Activated T-cell treated with anti-CD3 and anti-CD28 coated beads, Interleukin-2, amount 50 U/mL, for 1 hour (primary cell): ENCODE measurements around the gene KLHL5.

ENCODE experiments used
- DNase-seq: peaks from one replicate; pipeline ENCODE4 v3.0.0-alpha.2; 2020

KLHL5 gene

GRCh38 chr4:39044364-39044955 is 17.6 kb upstream of the KLHL5 start:
- peak; percentile 95 for DNase-seq

GRCh38 chr4:39044956-39045826 is 16.8 kb upstream of the KLHL5 start:
- DNase-seq: no peak

GRCh38 chr4:39045827-39046221 is 16.2 kb upstream of the KLHL5 start:
- DNase-seq: no peak

GRCh38 chr4:39046249-39046648 is 15.8 kb upstream of the KLHL5 start:
- no peak for DNase-seq

- DNase-seq: no peak
Observed at GRCh38 chr4:39047681-39048080, 14.4 kb upstream of the KLHL5 start.

- DNase-seq: no peak
Observed at GRCh38 chr4:39048311-39048710, 13.7 kb upstream of the KLHL5 start.

GRCh38 chr4:39050590-39050989 is 11.4 kb upstream of the KLHL5 start:
- no peak for DNase-seq

- no peak for DNase-seq
Observed at GRCh38 chr4:39051492-39051891, 10.5 kb upstream of the KLHL5 start.

GRCh38 chr4:39053983-39054382 is 8.0 kb upstream of the KLHL5 start:
- no peak for DNase-seq

- no peak for DNase-seq
Observed at GRCh38 chr4:39054497-39054896, 7.5 kb upstream of the KLHL5 start.

- DNase-seq: no peak
Observed at GRCh38 chr4:39056023-39056422, 6.0 kb upstream of the KLHL5 start.

GRCh38 chr4:39061457-39061856 is 575 bp upstream of the KLHL5 start:
- no peak for DNase-seq

GRCh38 chr4:39062770-39063097 is 702 bp downstream of the KLHL5 start:
- no peak for DNase-seq

GRCh38 chr4:39063430-39063829 is 1.4 kb downstream of the KLHL5 start:
- no peak for DNase-seq

- DNase-seq: no peak
Observed at GRCh38 chr4:39066371-39066770, 4.3 kb downstream of the KLHL5 start.

GRCh38 chr4:39067031-39067430 is 5.0 kb downstream of the KLHL5 start:
- no peak for DNase-seq

- DNase-seq: no peak
Observed at GRCh38 chr4:39067451-39067850, 5.4 kb downstream of the KLHL5 start.

GRCh38 chr4:39068907-39069306 is 6.9 kb downstream of the KLHL5 start:
- DNase-seq: no peak

GRCh38 chr4:39078829-39079228 is 16.8 kb downstream of the KLHL5 start:
- no peak for DNase-seq

- no peak for DNase-seq
Observed at GRCh38 chr4:39083164-39083563, 21.1 kb downstream of the KLHL5 start.

GRCh38 chr4:39085891-39086290 is 23.9 kb downstream of the KLHL5 start:
- DNase-seq: no peak

GRCh38 chr4:39096847-39097246 is 34.8 kb downstream of the KLHL5 start:
- no peak for DNase-seq

GRCh38 chr4:39097290-39097689 is 35.3 kb downstream of the KLHL5 start:
- DNase-seq: no peak

- no peak for DNase-seq
Observed at GRCh38 chr4:39102297-39102696, 40.3 kb downstream of the KLHL5 start.

- DNase-seq: no peak
Observed at GRCh38 chr4:39103291-39103690, 41.3 kb downstream of the KLHL5 start.
